GM13977 (cell line): ENCODE data around the gene ELP4.

Experiments
- DNase-seq: peaks from one replicate; pipeline ENCODE4 v3.0.0; 2012; ENCODE audit warnings: low spot score
- CTCF ChIP-seq: IDR thresholded peaks from 2 replicates; pipeline ENCODE4 v1.5.1; 2012; ENCODE audit warnings: mild to moderate bottlenecking, control low read depth; ENCODE audit not compliant: insufficient read depth; ENCODE audit errors: extremely low read depth, missing control alignments
- in situ Hi-C: fragments of 300-500 bp; cut with MboI; formaldehyde crosslinking; loops from one replicate; pipeline ENCODE4 v1.12.0; 2022; ENCODE audit warnings: low sequenced_read_pairs, low pct_unique_long_range_greater_than_20kb, mixed read lengths, inconsistent platforms; ENCODE audit not compliant: unreplicated experiment

Gene ELP4

DNA sequence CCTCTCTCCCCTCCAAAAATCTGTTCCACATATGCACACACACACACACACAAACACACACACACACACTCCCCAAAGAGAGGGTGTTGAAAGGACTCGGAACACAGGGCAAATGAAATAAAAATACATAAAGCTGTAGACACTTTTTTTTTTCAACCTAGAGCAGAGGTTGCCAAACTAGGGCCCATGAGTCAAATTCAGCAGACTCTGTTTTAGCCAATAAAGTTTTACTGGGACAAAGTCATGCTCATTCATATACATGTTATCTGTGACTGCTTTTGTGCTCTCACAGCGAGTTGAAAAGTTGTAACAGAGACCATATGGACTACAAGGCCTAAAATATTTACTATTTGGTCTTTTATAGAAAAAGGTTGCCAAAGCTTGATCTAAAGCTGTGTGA, 9.0 kb upstream of the ELP4 start:
- in situ Hi-C loops: no loop called here
- no peak for DNase-seq
- TF ChIP-seq CTCF: no peak

GRCh38 chr11:31509051-31509428, 527 bp upstream of the ELP4 start:
- peak; percentile 15 for DNase-seq
- TF ChIP-seq CTCF: no peak
- in situ Hi-C loops: no loop called here

GRCh38 chr11:31512117-31512516, 2.5 kb downstream of the ELP4 start:
- TF ChIP-seq CTCF: no peak
- in situ Hi-C loops: no loop called here

DNA sequence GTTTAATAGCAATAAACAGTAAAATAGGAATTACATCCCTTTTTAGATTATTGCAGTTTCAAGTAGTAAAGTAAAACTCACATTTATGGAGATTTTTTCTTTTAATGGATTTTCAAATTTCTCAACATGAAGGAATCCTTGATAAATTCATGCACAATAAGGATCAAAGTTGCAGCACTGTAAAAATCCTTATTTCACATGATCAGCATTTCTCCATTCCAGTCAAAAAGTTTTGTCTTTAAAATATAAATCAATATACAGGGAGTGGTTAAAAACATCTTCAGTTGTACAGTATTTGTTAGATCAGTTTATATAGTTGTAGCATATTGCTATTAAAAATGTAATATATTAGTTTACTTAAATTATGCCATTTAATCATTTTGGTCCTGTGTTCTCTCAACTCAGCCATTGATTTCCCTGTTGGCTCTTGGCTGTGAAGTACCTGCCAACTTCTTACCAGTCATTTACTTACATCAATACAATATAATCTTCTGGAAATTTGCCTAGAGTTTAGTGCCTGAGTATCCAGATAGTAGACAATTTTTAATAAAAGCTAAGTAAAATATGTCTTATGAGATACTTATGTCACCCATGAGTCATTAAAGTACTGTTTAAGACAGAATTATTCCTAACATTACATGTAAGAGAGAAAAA, 12.1 kb downstream of the ELP4 start:
- DNase-seq: no peak
- in situ Hi-C loops: no loop called here
- no peak for TF ChIP-seq CTCF

More at GRCh38 chr11:31512117-31512516, 2.5 kb downstream of the ELP4 start:
- DNase-seq: no peak

GRCh38 chr11:31529189-31529588, 19.6 kb downstream of the ELP4 start:
- DNase-seq: no peak
- TF ChIP-seq CTCF: no peak
- in situ Hi-C loops: no loop called here

- no peak for TF ChIP-seq CTCF
- peak; percentile 13 for DNase-seq
- in situ Hi-C loops: no loop called here
Observed at GRCh38 chr11:31529701-31530100, 20.1 kb downstream of the ELP4 start.
